CD4-positive, alpha-beta T cell treated with Interleukin-10 for 1 hour (primary cell): ENCODE measurements around the gene C8G.

Source experiments
- DNase-seq: peaks from one replicate; pipeline ENCODE4 v3.0.0-alpha.2; 2020

C8G gene

GRCh38 chr9:136955202-136955942, 10.3 kb downstream of the C8G start:
- DNase-seq: no peak

- no peak for DNase-seq
Observed at GRCh38 chr9:136955943-136956335, 10.9 kb downstream of the C8G start.

GRCh38 chr9:136956604-136957003, 11.6 kb downstream of the C8G start:
- no peak for DNase-seq

- no peak for DNase-seq
Observed at GRCh38 chr9:136957461-136957860, 12.4 kb downstream of the C8G start.

GRCh38 chr9:136957901-136958300, 12.9 kb downstream of the C8G start:
- DNase-seq: no peak

- no peak for DNase-seq
Observed at GRCh38 chr9:136958473-136958872, 13.4 kb downstream of the C8G start.

GRCh38 chr9:136958898-136959850, 14.1 kb downstream of the C8G start:
- no peak for DNase-seq

- peak; percentile 57 for DNase-seq
Observed at GRCh38 chr9:136960212-136960937, 15.3 kb downstream of the C8G start.

GRCh38 chr9:136960938-136961275, 15.9 kb downstream of the C8G start:
- no peak for DNase-seq

GRCh38 chr9:136961279-136962065, 16.4 kb downstream of the C8G start:
- DNase-seq: no peak

- no peak for DNase-seq
Observed at GRCh38 chr9:136962163-136962562, 17.1 kb downstream of the C8G start.

GRCh38 chr9:136962701-136963248, 17.7 kb downstream of the C8G start:
- DNase-seq: no peak

- no peak for DNase-seq
Observed at GRCh38 chr9:136963341-136963740, 18.3 kb downstream of the C8G start.

GRCh38 chr9:136963751-136964150, 18.7 kb downstream of the C8G start:
- no peak for DNase-seq

GRCh38 chr9:136964171-136964689, 19.2 kb downstream of the C8G start:
- no peak for DNase-seq

GRCh38 chr9:136964833-136965422, 19.9 kb downstream of the C8G start:
- no peak for DNase-seq

GRCh38 chr9:136965771-136966484, 20.9 kb downstream of the C8G start:
- DNase-seq: peak; percentile 76

GRCh38 chr9:136968333-136969127, 23.5 kb downstream of the C8G start:
- no peak for DNase-seq

GRCh38 chr9:136969150-136969549, 24.1 kb downstream of the C8G start:
- no peak for DNase-seq

GRCh38 chr9:136969774-136970173, 24.7 kb downstream of the C8G start:
- no peak for DNase-seq
